ENCODE results near the gene ANKRA2. TPM values are rescaled to one million over a fixed set of nuclear protein-coding genes. Genes with fewer than 3 reads are reported as not detected.

The ANKRA2 gene
- total RNA-seq, 1 donor from 2014 or later, result 32.1 TPM

Other genes with a start within 250 kb of the ANKRA2 start
- 1.1 TPM for gene FOXD1, start 116.9 kb downstream of the ANKRA2 start, total RNA-seq
- 809 TPM for gene BTF3, start 67.2 kb downstream of the ANKRA2 start, total RNA-seq
- 31.8 TPM for gene UTP15, start 104 bp upstream of the ANKRA2 start, total RNA-seq
- gene ARHGEF28, start 60.6 kb upstream of the ANKRA2 start, total RNA-seq, result 34.5 TPM